ENCODE results near the gene PTPN20. TPM values are rescaled to one million over a fixed set of nuclear protein-coding genes. Genes with fewer than 3 reads are reported as not detected.

Gene PTPN20
- total RNA-seq, 4 donors from 2014 or later: 1.8 to 3.7 (median 2.6) TPM

DNA sequence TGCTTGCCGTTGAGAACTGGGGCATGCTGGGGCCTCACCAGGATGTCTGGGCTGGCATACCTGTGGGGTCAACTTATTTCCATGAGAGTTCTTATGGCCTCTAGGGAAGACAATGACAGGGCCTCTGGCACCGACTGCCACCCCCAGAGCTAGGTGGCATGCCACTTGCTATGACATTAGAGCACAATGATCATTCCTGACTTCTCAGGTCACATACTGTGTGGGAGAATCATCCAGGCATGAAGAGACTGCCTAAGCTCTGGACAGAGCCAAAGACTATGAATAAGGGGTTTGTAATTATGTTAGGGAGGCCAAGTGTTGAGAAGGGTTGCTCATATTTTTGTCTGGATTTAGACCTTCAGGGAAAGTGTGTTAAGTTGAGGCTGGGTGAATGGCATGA, 97.5 kb downstream of the PTPN20 start:
- no peaks in the 10 kb centered on the region for H3K9me3 ChIP-seq

DNA sequence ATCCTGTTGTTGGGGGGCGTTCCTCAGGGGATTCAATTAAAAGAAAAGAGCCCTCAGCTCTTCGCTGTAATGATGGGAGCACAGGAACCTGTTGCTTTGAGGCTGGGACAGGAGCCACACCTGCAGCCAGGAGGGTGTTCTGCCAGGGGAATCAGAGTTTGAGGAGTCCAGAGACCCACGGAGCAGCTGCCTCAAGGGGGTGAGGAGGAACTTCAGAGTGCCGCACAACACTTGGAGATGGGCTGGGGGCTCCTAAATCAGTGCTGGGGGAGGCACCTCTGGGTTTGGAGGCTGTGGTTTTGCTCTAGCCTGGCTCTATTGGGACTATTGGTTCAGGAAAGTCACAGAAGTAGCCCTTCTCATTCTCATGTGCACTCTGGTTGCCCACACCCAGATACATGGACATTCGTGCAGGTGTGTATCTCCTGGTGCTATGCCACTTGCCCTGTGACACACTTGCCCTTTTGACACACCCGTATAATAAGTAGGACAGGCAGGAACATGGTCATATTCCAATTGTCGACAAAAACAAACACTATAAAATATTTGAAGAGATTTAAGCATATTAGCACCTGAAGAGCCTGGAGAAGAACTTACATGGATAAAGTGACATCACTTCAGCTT, 98.1 kb downstream of the PTPN20 start:
- TF ChIP-seq EP300 (IDR thresholded peaks at IDR 0.05): no peak
- TF ChIP-seq, protein P1, sequence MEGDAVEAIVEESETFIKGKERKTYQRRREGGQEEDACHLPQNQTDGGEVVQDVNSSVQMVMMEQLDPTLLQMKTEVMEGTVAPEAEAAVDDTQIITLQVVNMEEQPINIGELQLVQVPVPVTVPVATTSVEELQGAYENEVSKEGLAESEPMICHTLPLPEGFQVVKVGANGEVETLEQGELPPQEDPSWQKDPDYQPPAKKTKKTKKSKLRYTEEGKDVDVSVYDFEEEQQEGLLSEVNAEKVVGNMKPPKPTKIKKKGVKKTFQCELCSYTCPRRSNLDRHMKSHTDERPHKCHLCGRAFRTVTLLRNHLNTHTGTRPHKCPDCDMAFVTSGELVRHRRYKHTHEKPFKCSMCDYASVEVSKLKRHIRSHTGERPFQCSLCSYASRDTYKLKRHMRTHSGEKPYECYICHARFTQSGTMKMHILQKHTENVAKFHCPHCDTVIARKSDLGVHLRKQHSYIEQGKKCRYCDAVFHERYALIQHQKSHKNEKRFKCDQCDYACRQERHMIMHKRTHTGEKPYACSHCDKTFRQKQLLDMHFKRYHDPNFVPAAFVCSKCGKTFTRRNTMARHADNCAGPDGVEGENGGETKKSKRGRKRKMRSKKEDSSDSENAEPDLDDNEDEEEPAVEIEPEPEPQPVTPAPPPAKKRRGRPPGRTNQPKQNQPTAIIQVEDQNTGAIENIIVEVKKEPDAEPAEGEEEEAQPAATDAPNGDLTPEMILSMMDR (IDR thresholded peaks at IDR 0.05): no peak
- TF ChIP-seq POLR2A (IDR thresholded peaks at IDR 0.05): no peak
- Histone ChIP-seq H3K27me3 (no peaks in the 10 kb centered on the region), H3K27ac (no peak overlapping the region), H3K9me3 (no peaks in the 10 kb centered on the region), H3K36me3 (no peaks in the 10 kb centered on the region), H3K4me1 (no peaks in the 10 kb centered on the region), H3K4me3 (no peak overlapping the region)
- 65 to 77% methylated on average over 7 of the region's 7 CpGs for WGBS, 2 donors
- DNase-seq (ENCODE audit: low spot score in 2 of 2): no peak

More for the DNA sequence above, 97.5 kb downstream of the PTPN20 start:
- H3K27ac ChIP-seq: no peak overlapping the region
- 63 to 78% methylated on average over 2 of the region's 2 CpGs for WGBS, 2 donors
- DNase-seq (ENCODE audit: low spot score in 2 of 2): no peak
- no peaks in the 10 kb centered on the region for H3K27me3 ChIP-seq
- TF ChIP-seq POLR2A (IDR thresholded peaks at IDR 0.05) (no peak), EP300 (IDR thresholded peaks at IDR 0.05) (no peak)
- TF ChIP-seq, protein P1 (IDR thresholded peaks at IDR 0.05): no peak
- no peaks in the 10 kb centered on the region for H3K36me3 ChIP-seq
- no peaks in the 10 kb centered on the region for H3K4me1 ChIP-seq
- H3K4me3 ChIP-seq: no peak overlapping the region

DNA sequence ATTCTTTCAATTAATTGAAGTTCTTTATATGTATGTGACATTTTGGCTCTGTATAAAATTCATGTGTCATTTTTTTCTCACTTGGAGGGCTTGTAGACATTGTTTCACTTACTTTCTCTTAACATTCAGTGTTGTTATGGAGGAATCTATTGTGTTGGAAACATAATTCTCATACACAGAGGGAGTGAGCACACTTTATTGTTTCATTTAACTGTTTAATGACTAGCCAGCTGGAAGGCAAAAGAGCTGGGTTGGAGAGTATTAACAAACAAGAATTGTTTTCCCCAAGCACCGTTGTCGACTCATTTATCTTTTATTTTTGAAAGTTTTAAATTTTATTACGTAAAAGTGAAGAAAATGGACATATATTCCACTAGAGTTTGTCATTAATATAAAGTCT, 98.8 kb downstream of the PTPN20 start:
- TF ChIP-seq POLR2A (IDR thresholded peaks at IDR 0.05) (no peak), EP300 (IDR thresholded peaks at IDR 0.05) (no peak)
- TF ChIP-seq, protein P1 (IDR thresholded peaks at IDR 0.05): no peak
- no peak overlapping the region for H3K27ac ChIP-seq
- 82 to 86% methylated on average over 3 of the region's 3 CpGs for WGBS, 2 donors
- no peaks in the 10 kb centered on the region for H3K4me1 ChIP-seq
- H3K27me3 ChIP-seq: no peaks in the 10 kb centered on the region
- no peak for DNase-seq (ENCODE audit: low spot score in 2 of 2)
- H3K9me3 ChIP-seq: no peaks in the 10 kb centered on the region
- H3K36me3 ChIP-seq: no peaks in the 10 kb centered on the region
- H3K4me3 ChIP-seq: no peak overlapping the region

DNA sequence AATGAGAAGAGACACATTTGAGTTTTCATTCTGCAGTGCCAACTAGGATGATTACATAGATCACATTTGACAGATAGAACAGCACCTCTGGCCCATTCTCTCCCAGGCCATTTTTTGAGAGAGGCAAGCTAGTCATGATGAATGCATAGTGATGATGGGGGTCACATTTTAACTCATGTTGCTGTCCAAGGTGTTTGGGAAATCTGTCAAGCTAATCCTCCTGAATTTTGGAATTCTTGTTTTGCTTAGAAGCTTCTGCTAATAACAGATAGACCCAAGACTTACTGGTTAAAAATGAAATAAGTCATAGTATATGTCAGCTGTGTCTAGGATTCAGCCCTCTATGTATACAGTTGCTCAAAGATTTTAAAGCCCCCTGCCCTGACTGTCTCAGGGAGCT, 101.0 kb downstream of the PTPN20 start:
- no peak for TF ChIP-seq EP300 (IDR thresholded peaks at IDR 0.05)
- H3K4me3 ChIP-seq: no peak overlapping the region

DNA sequence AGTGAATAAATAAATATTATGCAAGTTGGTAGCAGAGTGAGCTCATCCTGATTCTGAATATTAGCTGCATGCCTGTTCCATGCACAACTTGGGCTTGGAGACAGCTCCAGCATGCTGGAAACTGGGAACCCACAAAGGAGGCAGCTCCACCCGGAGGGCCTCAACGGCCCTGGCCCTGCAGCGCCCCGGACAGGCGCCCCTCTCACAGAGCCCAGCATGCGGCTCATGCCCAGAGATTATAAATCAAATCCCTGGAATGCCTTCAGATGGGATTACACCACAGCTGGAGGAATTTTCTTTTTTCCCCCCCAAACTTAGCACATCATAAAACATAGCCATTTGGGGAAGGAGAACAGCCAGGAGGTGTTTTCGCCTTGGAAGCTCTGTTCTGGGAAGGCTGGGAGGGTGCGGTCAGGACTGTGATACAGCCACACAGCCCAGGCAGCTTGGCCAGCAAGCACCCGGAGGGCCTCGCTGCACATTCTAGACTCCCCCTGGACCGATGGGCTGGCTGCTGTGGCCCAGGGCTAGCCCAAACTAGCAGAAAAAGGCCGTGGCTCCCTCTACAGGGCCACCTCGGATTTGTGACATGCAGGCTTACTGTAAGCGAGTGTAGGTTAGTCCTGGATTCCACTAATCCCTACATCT, 102.4 kb downstream of the PTPN20 start:
- WGBS, 2 donors: 51 to 60% methylated on average over 13 to 14 of the region's 14 CpGs
- no peaks in the 10 kb centered on the region for H3K9me3 ChIP-seq
- no peak for DNase-seq (ENCODE audit: low spot score in 2 of 2)
- no peaks in the 10 kb centered on the region for H3K27me3 ChIP-seq
- TF ChIP-seq EP300 (IDR thresholded peaks at IDR 0.05): peak in 1 of 2 donors; percentile 37
- no peak for TF ChIP-seq POLR2A (IDR thresholded peaks at IDR 0.05)
- TF ChIP-seq, protein P1 (IDR thresholded peaks at IDR 0.05): no peak
- no peaks in the 10 kb centered on the region for H3K36me3 ChIP-seq
- H3K27ac ChIP-seq: peak overlapping the region in 2 of 4 donors; percentile 48 to 60
- no peak overlapping the region for H3K4me3 ChIP-seq
- no peaks in the 10 kb centered on the region for H3K4me1 ChIP-seq

More for the DNA sequence above, 101.0 kb downstream of the PTPN20 start:
- H3K27ac ChIP-seq: no peak overlapping the region
- H3K9me3 ChIP-seq: no peaks in the 10 kb centered on the region
- no peaks in the 10 kb centered on the region for H3K4me1 ChIP-seq
- DNase-seq (ENCODE audit: low spot score in 2 of 2): no peak
- H3K36me3 ChIP-seq: no peaks in the 10 kb centered on the region
- H3K27me3 ChIP-seq: no peaks in the 10 kb centered on the region

Measured in tibial nerve (tissue), 4 donors.